Measurements from ENCODE around the gene WDR82.

The WDR82 gene

GRCh38 chr3:52315006-52315405 lies 36.6 kb upstream of the WDR82 start:
- Histone ChIP-seq H2AFZ (ENCODE audit: low read depth) (no peak overlapping the region), H3K79me2 (ENCODE audit: insufficient read depth, low read depth) (no peaks in the 10 kb centered on the region), H3K4me2 (no peak overlapping the region), H4K20me1 (ENCODE audit: insufficient read depth) (no peaks in the 10 kb centered on the region), H3K4me3 (IDR thresholded peaks at IDR 0.05; ENCODE audit: insufficient read depth, low read depth, low read length) (no peak overlapping the region), H3K36me3 (ENCODE audit: insufficient read depth) (no peaks in the 10 kb centered on the region), H3K27ac (no peak overlapping the region), H3K4me1 (ENCODE audit: low read depth, poor library complexity, severe bottlenecking) (peaks cover 67% of the 10 kb centered on the region), H3K9ac (no peak overlapping the region), H3K27me3 (ENCODE audit: insufficient read depth, low read depth) (no peaks in the 10 kb centered on the region)
- TF ChIP-seq, protein P1, sequence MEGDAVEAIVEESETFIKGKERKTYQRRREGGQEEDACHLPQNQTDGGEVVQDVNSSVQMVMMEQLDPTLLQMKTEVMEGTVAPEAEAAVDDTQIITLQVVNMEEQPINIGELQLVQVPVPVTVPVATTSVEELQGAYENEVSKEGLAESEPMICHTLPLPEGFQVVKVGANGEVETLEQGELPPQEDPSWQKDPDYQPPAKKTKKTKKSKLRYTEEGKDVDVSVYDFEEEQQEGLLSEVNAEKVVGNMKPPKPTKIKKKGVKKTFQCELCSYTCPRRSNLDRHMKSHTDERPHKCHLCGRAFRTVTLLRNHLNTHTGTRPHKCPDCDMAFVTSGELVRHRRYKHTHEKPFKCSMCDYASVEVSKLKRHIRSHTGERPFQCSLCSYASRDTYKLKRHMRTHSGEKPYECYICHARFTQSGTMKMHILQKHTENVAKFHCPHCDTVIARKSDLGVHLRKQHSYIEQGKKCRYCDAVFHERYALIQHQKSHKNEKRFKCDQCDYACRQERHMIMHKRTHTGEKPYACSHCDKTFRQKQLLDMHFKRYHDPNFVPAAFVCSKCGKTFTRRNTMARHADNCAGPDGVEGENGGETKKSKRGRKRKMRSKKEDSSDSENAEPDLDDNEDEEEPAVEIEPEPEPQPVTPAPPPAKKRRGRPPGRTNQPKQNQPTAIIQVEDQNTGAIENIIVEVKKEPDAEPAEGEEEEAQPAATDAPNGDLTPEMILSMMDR (conservative IDR thresholded peaks at IDR 0.05; ENCODE audit: low read depth, low read length), result no peak

DNA sequence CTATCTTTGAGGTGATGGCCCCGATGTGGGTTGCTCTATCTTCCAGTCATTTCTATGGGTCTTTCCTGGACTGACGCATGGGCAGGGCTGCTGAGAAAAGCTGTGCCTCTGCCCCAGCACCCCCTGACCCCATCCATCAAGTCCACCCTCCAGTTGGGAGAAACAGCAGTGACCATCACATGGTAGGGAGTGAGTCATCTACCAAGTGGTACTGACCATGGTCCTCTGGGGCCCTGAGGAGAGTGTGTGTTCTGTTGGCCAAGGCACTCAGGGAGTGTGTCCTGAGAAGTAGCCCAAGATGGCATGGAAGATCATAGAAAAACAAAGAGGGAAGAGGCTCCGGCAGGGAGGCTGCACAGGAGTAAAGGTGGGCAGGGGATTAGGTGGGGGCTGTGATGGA lies 36.0 kb upstream of the WDR82 start:
- Histone ChIP-seq H3K4me3 (IDR thresholded peaks at IDR 0.05; ENCODE audit: insufficient read depth, low read depth, low read length) (no peak overlapping the region), H4K20me1 (ENCODE audit: insufficient read depth) (no peaks in the 10 kb centered on the region), H3K27ac (no peak overlapping the region), H3K79me2 (ENCODE audit: insufficient read depth, low read depth) (no peaks in the 10 kb centered on the region), H3K27me3 (ENCODE audit: insufficient read depth, low read depth) (no peaks in the 10 kb centered on the region), H3K9ac (no peak overlapping the region), H2AFZ (ENCODE audit: low read depth) (no peak overlapping the region), H3K36me3 (ENCODE audit: insufficient read depth) (no peaks in the 10 kb centered on the region), H3K4me1 (ENCODE audit: low read depth, poor library complexity, severe bottlenecking) (peaks cover 72% of the 10 kb centered on the region), H3K4me2 (0 out of 2 replicates have a peak overlapping the region, but pooled peaks have one; percentile 74)
- TF ChIP-seq, protein P1 (conservative IDR thresholded peaks at IDR 0.05; ENCODE audit: low read depth, low read length), result no peak

GRCh38 chr3:52313774-52314188 lies 35.3 kb upstream of the WDR82 start:
- peak overlapping the region; percentile 57 for H3K27ac ChIP-seq

GRCh38 chr3:52313188-52313773 lies 34.8 kb upstream of the WDR82 start:
- Histone ChIP-seq H3K27me3 (ENCODE audit: insufficient read depth, low read depth) (no peaks in the 10 kb centered on the region), H3K4me3 (IDR thresholded peaks at IDR 0.05; ENCODE audit: insufficient read depth, low read depth, low read length) (no peak overlapping the region), H3K9ac (peak overlapping the region; percentile 24; the same call in 1 of the 2 replicates), H3K4me2 (peak overlapping the region; percentile 74; the same call in 1 of the 2 replicates), H4K20me1 (ENCODE audit: insufficient read depth) (no peaks in the 10 kb centered on the region), H3K36me3 (ENCODE audit: insufficient read depth) (no peaks in the 10 kb centered on the region), H2AFZ (ENCODE audit: low read depth) (no peak overlapping the region), H3K4me1 (ENCODE audit: low read depth, poor library complexity, severe bottlenecking) (peaks cover 83% of the 10 kb centered on the region), H3K79me2 (ENCODE audit: insufficient read depth, low read depth) (no peaks in the 10 kb centered on the region), H3K27ac (peak overlapping the region; percentile 57)
- TF ChIP-seq, protein P1 (conservative IDR thresholded peaks at IDR 0.05; ENCODE audit: low read depth, low read length), result no peak

More at GRCh38 chr3:52313774-52314188, 35.3 kb upstream of the WDR82 start:
- Histone ChIP-seq H2AFZ (ENCODE audit: low read depth) (no peak overlapping the region), H3K27me3 (ENCODE audit: insufficient read depth, low read depth) (no peaks in the 10 kb centered on the region), H3K4me2 (peak overlapping the region; percentile 74; the same call in 1 of the 2 replicates), H3K9ac (peak overlapping the region; percentile 24; the same call in 1 of the 2 replicates), H3K36me3 (ENCODE audit: insufficient read depth) (no peaks in the 10 kb centered on the region), H3K4me3 (IDR thresholded peaks at IDR 0.05; ENCODE audit: insufficient read depth, low read depth, low read length) (no peak overlapping the region), H4K20me1 (ENCODE audit: insufficient read depth) (no peaks in the 10 kb centered on the region), H3K4me1 (ENCODE audit: low read depth, poor library complexity, severe bottlenecking) (peaks cover 78% of the 10 kb centered on the region), H3K79me2 (ENCODE audit: insufficient read depth, low read depth) (no peaks in the 10 kb centered on the region)
- TF ChIP-seq, protein P1 (conservative IDR thresholded peaks at IDR 0.05; ENCODE audit: low read depth, low read length), result no peak

Data from KMS-11 (cell line).